ENCODE results near the gene KLC4.
"Not testable (repeated sequence)": the region's sequence is repeated elsewhere in the genome, so short reads cannot be mapped to it uniquely, and the experiment has no call there.

KLC4 gene

GRCh38 chr6:43036712-43037111 lies 22.7 kb upstream of the KLC4 start:
- no peak for DNase-seq (ENCODE audit: low spot score)

- DNase-seq (ENCODE audit: low spot score) = no peak
These were observed 22.2 kb upstream of the KLC4 start for GRCh38 chr6:43037197-43037596.

GRCh38 chr6:43037706-43038105 lies 21.7 kb upstream of the KLC4 start:
- no peak for DNase-seq (ENCODE audit: low spot score)

GRCh38 chr6:43038727-43039126 lies 20.7 kb upstream of the KLC4 start:
- no peak for DNase-seq (ENCODE audit: low spot score)

GRCh38 chr6:43040542-43041257 lies 18.7 kb upstream of the KLC4 start:
- no peak for DNase-seq (ENCODE audit: low spot score)

GRCh38 chr6:43041475-43041874 lies 18.0 kb upstream of the KLC4 start:
- DNase-seq (ENCODE audit: low spot score) = not testable (repeated sequence)

GRCh38 chr6:43043310-43043709 lies 16.1 kb upstream of the KLC4 start:
- no peak for DNase-seq (ENCODE audit: low spot score)

- no peak for DNase-seq (ENCODE audit: low spot score)
These were observed 14.0 kb upstream of the KLC4 start for GRCh38 chr6:43045371-43045930.

- no peak for DNase-seq (ENCODE audit: low spot score)
These were observed 11.4 kb upstream of the KLC4 start for GRCh38 chr6:43047998-43048397.

GRCh38 chr6:43050981-43051380 lies 8.4 kb upstream of the KLC4 start:
- DNase-seq (ENCODE audit: low spot score) = no peak

GRCh38 chr6:43052225-43052841 lies 7.1 kb upstream of the KLC4 start:
- DNase-seq (ENCODE audit: low spot score) = no peak

- DNase-seq (ENCODE audit: low spot score) = no peak
These were observed 6.4 kb upstream of the KLC4 start for GRCh38 chr6:43052842-43053544.

- peak; percentile 90 for DNase-seq (ENCODE audit: low spot score)
These were observed 5.8 kb upstream of the KLC4 start, which contains the start of gene CUL7 for GRCh38 chr6:43053545-43054205. Gene CUL7, minus strand, starts transcription at chr6:43053851. Its CDS starts 1,063 bp downstream, at chr6:43052788.

- no peak for DNase-seq (ENCODE audit: low spot score)
These were observed 5.1 kb upstream of the KLC4 start for GRCh38 chr6:43054206-43054943.

- DNase-seq (ENCODE audit: low spot score) = no peak
These were observed 3.5 kb upstream of the KLC4 start for GRCh38 chr6:43055966-43056365.

GRCh38 chr6:43058531-43058930 lies 900 bp upstream of the KLC4 start:
- DNase-seq (ENCODE audit: low spot score) = no peak

- DNase-seq (ENCODE audit: low spot score) = no peak
These were observed 763 bp downstream of the KLC4 start for GRCh38 chr6:43060034-43060754.

- DNase-seq (ENCODE audit: low spot score) = no peak
These were observed 1.6 kb downstream of the KLC4 start for GRCh38 chr6:43060755-43061633.

GRCh38 chr6:43061861-43062260 lies 2.4 kb downstream of the KLC4 start:
- no peak for DNase-seq (ENCODE audit: low spot score)

GRCh38 chr6:43062818-43063217 lies 3.4 kb downstream of the KLC4 start:
- DNase-seq (ENCODE audit: low spot score) = no peak

All from CD4-positive, alpha-beta T cell treated with Interleukin-6 at 100 ng/mL for 8 hours (primary cell).